ENCODE data around the gene NIFK. TPM values are rescaled to one million over a fixed set of nuclear protein-coding genes. Genes with fewer than 3 reads are reported as not detected.
"Not testable (repeated sequence)": the region's sequence is repeated elsewhere in the genome, so short reads cannot be mapped to it uniquely, and the experiment has no call there.

NIFK gene
- total and polyA plus RNA-seq, 3 experiments from 2014 or later: 54.4 to 169 (median 167) TPM

DNA sequence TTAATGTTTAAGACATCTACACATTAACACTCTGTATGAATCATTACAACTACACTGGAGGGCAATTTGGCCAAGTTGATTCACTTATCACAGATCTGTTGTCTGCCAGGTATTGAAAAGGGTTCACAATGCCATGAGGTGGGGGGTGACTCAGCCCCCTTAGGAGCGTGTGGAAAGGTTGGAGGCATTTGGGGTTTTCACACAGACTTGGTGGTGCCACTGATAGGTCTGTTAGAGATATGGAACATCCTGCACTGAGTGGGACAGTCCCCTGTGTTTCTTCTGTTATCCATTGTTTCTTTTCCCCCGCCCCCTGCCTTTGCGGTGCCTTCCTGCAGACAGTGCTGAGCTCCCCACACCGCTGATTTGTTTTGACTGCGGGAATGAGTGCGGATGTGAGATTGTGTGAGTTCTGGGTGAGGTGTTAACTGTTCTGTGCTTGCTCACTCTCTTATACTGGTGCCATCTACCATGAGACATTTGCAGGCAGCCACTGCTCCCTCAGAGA is 9.4 kb upstream of the NIFK start:
- no peaks in the 10 kb centered on the region for H3K9me3 Mint-ChIP-seq
- Histone ChIP-seq H3K4me1 (ENCODE audit: insufficient read depth, low read length) (no peaks in the 10 kb centered on the region), H3K27ac (ENCODE audit: low read depth, low read length) (no peak overlapping the region), H3K27me3 (ENCODE audit: insufficient read depth, low read length, poor library complexity, severe bottlenecking) (no peaks in the 10 kb centered on the region), H3K36me3 (ENCODE audit: insufficient read depth, low read length) (no peaks in the 10 kb centered on the region), H3K9me3 (ENCODE audit: low read length) (no peaks in the 10 kb centered on the region), H3K4me3 (ENCODE audit: low read length) (no peak overlapping the region)
- peak in 1 of 5 donors; percentile 49 for DNase-seq
- peaks cover 0 to 8% (median 3%) of the 10 kb centered on the region in 3 donors for H3K4me1 Mint-ChIP-seq
- H3K27ac Mint-ChIP-seq: peak overlapping the region in 6 of 8 donors; percentile 11 to 85 (median 71)
- peaks cover 2% of the 10 kb centered on the region in 2 donors for H3K27me3 Mint-ChIP-seq
- H3K36me3 Mint-ChIP-seq: no peaks in the 10 kb centered on the region
- ChIA-PET CTCF (no interaction called here), POLR2A (no interaction called here)
- peak overlapping the region in 2 of 7 donors; percentile 3 to 4 for H3K4me3 Mint-ChIP-seq

DNA sequence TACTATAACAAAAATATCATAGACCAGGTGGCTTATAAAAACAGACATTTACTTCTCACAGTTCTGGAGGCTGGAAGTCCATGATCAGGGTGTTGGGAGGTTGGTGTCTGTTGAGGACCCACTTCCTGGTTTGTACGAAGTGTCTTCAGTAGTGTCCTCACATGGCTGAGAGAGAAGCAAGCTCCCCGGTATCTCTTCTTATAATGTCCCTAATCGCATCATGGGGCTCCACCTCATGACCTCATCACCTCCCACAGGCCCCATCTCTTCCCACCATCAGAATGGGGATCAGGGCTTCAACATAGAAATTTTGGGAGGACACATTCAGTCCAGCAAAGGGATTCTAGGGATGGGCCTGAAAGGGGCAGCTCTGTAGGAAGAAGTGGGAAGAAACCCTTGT is 4.8 kb upstream of the NIFK start:
- Histone ChIP-seq H3K9me3 (ENCODE audit: low read length) (no peaks in the 10 kb centered on the region), H3K36me3 (ENCODE audit: insufficient read depth, low read length) (no peaks in the 10 kb centered on the region), H3K27ac (ENCODE audit: low read depth, low read length) (no peak overlapping the region), H3K4me3 (ENCODE audit: low read length) (no peak overlapping the region), H3K4me1 (ENCODE audit: insufficient read depth, low read length) (peaks cover 19% of the 10 kb centered on the region), H3K27me3 (ENCODE audit: insufficient read depth, low read length, poor library complexity, severe bottlenecking) (no peaks in the 10 kb centered on the region)
- no peak overlapping the region for H3K4me3 Mint-ChIP-seq
- ChIA-PET CTCF (interaction anchor here (1.5 kb wide), 1 partner anchor 10 kb away, joined by 3 read pairs; no protein-coding TSS in a partner anchor), POLR2A (no interaction called here)
- H3K36me3 Mint-ChIP-seq: peaks cover 0 to 3% (median 0%) of the 10 kb centered on the region in 3 donors
- peaks cover 13 to 26% (median 17%) of the 10 kb centered on the region in 3 donors for H3K4me1 Mint-ChIP-seq
- no peak overlapping the region for H3K27ac Mint-ChIP-seq
- H3K9me3 Mint-ChIP-seq: no peaks in the 10 kb centered on the region
- DNase-seq: no peak
- peaks cover 2 to 3% of the 10 kb centered on the region in 2 donors for H3K27me3 Mint-ChIP-seq

- CTCF ChIA-PET: interaction anchor here (1.5 kb wide), 1 partner anchor 11 kb away, joined by 3 read pairs; no protein-coding TSS in a partner anchor
- Mint-ChIP-seq H3K36me3 (peaks cover 0 to 7% (median 0%) of the 10 kb centered on the region in 3 donors), H3K9me3 (no peaks in the 10 kb centered on the region)
Measured at GRCh38 chr2:121740973-121741372, 4.3 kb upstream of the NIFK start.

DNA sequence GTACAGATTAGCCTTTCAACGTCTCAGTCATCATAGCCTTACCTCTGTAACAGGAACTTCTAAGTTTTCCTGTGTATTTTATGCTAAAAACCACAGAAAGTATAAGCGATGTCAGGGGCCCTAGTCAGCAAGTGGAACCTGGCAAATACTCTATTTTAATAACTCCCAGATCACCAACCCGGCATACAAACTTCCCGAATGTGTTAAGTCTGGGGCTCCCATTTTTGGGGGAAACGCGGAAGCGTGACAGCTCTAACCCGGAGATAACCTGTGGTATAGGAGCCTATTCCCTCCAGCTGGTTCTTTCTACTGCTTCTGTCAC is 574 bp downstream of the NIFK start:
- Mint-ChIP-seq H3K9me3 (no peaks in the 10 kb centered on the region), H3K36me3 (peaks cover 0 to 44% (median 10%) of the 10 kb centered on the region in 3 donors), H3K4me1 (peaks cover 33 to 54% (median 50%) of the 10 kb centered on the region in 3 donors), H3K27me3 (peaks cover 0 to 1% of the 10 kb centered on the region in 2 donors), H3K4me3 (peak overlapping the region; percentile 94 to 100 (median 98)), H3K27ac (peak overlapping the region; percentile 76 to 100 (median 96))
- Histone ChIP-seq H3K36me3 (ENCODE audit: insufficient read depth, low read length) (peaks cover 23% of the 10 kb centered on the region), H3K27ac (ENCODE audit: low read depth, low read length) (peak overlapping the region; percentile 92), H3K4me1 (ENCODE audit: insufficient read depth, low read length) (peaks cover 28% of the 10 kb centered on the region), H3K9me3 (ENCODE audit: low read length) (no peaks in the 10 kb centered on the region), H3K4me3 (ENCODE audit: low read length) (peak overlapping the region; percentile 97), H3K27me3 (ENCODE audit: insufficient read depth, low read length, poor library complexity, severe bottlenecking) (no peaks in the 10 kb centered on the region)
- POLR2A ChIA-PET: interaction anchor here (1.5 to 2.2 kb wide), 5 partner anchors 17 to 206 kb away, joined by 3 to 30 read pairs (median 8); partner anchors contain the start of genes CLASP1, RNU4ATAC and TSN
- DNase-seq: no peak
- CTCF ChIA-PET: interaction anchor here (1.3 to 2.2 kb wide), 5 partner anchors 15 to 206 kb away, joined by 4 to 12 read pairs (median 4); partner anchors contain the start of genes RNU4ATAC and TSN

More at GRCh38 chr2:121740973-121741372, 4.3 kb upstream of the NIFK start:
- Histone ChIP-seq H3K9me3 (ENCODE audit: low read length) (no peaks in the 10 kb centered on the region), H3K27ac (ENCODE audit: low read depth, low read length) (no peak overlapping the region), H3K4me1 (ENCODE audit: insufficient read depth, low read length) (peaks cover 19% of the 10 kb centered on the region), H3K4me3 (ENCODE audit: low read length) (no peak overlapping the region), H3K27me3 (ENCODE audit: insufficient read depth, low read length, poor library complexity, severe bottlenecking) (no peaks in the 10 kb centered on the region), H3K36me3 (ENCODE audit: insufficient read depth, low read length) (no peaks in the 10 kb centered on the region)
- no peak for DNase-seq
- Mint-ChIP-seq H3K4me3 (peak overlapping the region in 1 of 7 donors; percentile 61), H3K4me1 (peaks cover 14 to 22% (median 18%) of the 10 kb centered on the region in 3 donors), H3K27me3 (peaks cover 2 to 3% of the 10 kb centered on the region in 2 donors), H3K27ac (peak overlapping the region in 1 of 8 donors; percentile 59)
- POLR2A ChIA-PET: no interaction called here

GRCh38 chr2:121735518-121736074 is 1.1 kb downstream of the NIFK start:
- H3K27me3 ChIP-seq (ENCODE audit: insufficient read depth, low read length, poor library complexity, severe bottlenecking): no peaks in the 10 kb centered on the region
- peak overlapping the region; percentile 76 to 100 (median 96) for H3K27ac Mint-ChIP-seq
- peaks cover 33 to 57% (median 54%) of the 10 kb centered on the region in 3 donors for H3K4me1 Mint-ChIP-seq
- no peaks in the 10 kb centered on the region for H3K9me3 ChIP-seq (ENCODE audit: low read length)
- peak overlapping the region; percentile 97 for H3K4me3 ChIP-seq (ENCODE audit: low read length)
- H3K4me1 ChIP-seq (ENCODE audit: insufficient read depth, low read length): peaks cover 28% of the 10 kb centered on the region
- H3K27me3 Mint-ChIP-seq: peaks cover 0 to 1% of the 10 kb centered on the region in 2 donors
- ChIA-PET CTCF (interaction anchor here (0.9 to 2.2 kb wide), 4 partner anchors 16 to 205 kb away, joined by 3 to 12 read pairs (median 4); partner anchors contain the start of gene RNU4ATAC), POLR2A (interaction anchor here (1.5 to 2.2 kb wide), 5 partner anchors 17 to 205 kb away, joined by 3 to 30 read pairs (median 8); partner anchors contain the start of genes CLASP1, RNU4ATAC and TSN)
- H3K27ac ChIP-seq (ENCODE audit: low read depth, low read length): peak overlapping the region; percentile 92
- H3K4me3 Mint-ChIP-seq: peak overlapping the region; percentile 94 to 100 (median 98)
- H3K36me3 Mint-ChIP-seq: peaks cover 0 to 49% (median 13%) of the 10 kb centered on the region in 3 donors
- no peaks in the 10 kb centered on the region for H3K9me3 Mint-ChIP-seq
- peaks cover 28% of the 10 kb centered on the region for H3K36me3 ChIP-seq (ENCODE audit: insufficient read depth, low read length)
- DNase-seq: peak in 1 of 5 donors; percentile 8

DNA sequence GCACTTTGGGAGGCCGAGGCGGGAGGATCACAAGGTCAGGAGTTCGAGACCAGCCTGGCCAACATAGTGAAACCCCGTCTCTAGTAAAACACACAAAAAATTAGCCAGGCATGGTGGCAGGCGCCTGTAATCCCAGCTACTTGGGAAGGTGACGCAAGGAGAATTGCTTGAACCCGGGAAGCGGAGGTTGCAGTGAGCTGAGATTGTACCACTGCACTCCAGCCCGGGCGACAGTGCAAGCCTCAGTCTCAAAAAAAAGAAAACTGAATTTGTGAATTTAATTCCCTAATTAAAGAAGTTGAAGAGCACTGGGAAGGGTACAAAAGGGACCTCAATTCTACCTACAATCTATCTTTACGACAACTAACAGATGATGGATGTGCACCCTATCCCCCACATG is 2.1 kb downstream of the NIFK start:
- peaks cover 28% of the 10 kb centered on the region for H3K4me1 ChIP-seq (ENCODE audit: insufficient read depth, low read length)
- H3K36me3 ChIP-seq (ENCODE audit: insufficient read depth, low read length): peaks cover 34% of the 10 kb centered on the region
- H3K9me3 ChIP-seq (ENCODE audit: low read length); H3K27me3 Mint-ChIP-seq; H3K9me3 Mint-ChIP-seq; H3K27ac ChIP-seq (ENCODE audit: low read depth, low read length); H3K4me3 ChIP-seq (ENCODE audit: low read length); H3K27me3 ChIP-seq (ENCODE audit: insufficient read depth, low read length, poor library complexity, severe bottlenecking); DNase-seq: not testable (repeated sequence)
- ChIA-PET POLR2A (interaction anchor here (0.5 kb wide), 1 partner anchor 519 kb away, joined by 3 read pairs; no protein-coding TSS in a partner anchor), CTCF (interaction anchor here (1.3 kb wide), 1 partner anchor 24 kb away, joined by 3 read pairs; no protein-coding TSS in a partner anchor)
- Mint-ChIP-seq H3K27ac (peak overlapping the region in 4 of 8 donors; percentile 18 to 90 (median 78)), H3K36me3 (peaks cover 0 to 58% (median 15%) of the 10 kb centered on the region in 3 donors), H3K4me3 (peak overlapping the region in 2 of 7 donors; percentile 94 to 98), H3K4me1 (peaks cover 33 to 56% (median 54%) of the 10 kb centered on the region in 3 donors)

DNA sequence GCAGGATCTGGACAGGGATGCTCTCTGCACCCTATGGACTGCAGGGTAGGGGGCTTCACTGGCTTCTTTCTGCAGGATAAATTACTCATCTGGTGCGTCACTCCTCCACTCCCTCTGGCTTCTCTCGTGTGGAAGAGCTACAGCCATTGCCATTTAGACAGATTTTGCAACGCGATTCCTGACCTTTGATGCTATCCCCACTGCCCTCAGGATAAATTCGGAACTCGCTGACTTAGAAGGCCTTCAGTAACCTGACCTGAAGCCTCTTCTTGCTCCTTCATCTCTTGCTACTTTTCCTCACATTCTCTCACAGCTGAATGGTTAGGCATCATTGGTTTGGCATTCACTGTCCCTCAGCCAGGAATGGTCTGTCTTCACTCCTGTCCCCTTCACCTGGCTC is 5.3 kb downstream of the NIFK start:
- Mint-ChIP-seq H3K9me3 (no peaks in the 10 kb centered on the region), H3K36me3 (peaks cover 0 to 82% (median 26%) of the 10 kb centered on the region in 3 donors), H3K4me1 (peaks cover 23 to 42% (median 36%) of the 10 kb centered on the region in 3 donors), H3K4me3 (no peak overlapping the region), H3K27me3 (no peaks in the 10 kb centered on the region), H3K27ac (peak overlapping the region in 1 of 8 donors; percentile 60)
- Histone ChIP-seq H3K9me3 (ENCODE audit: low read length) (no peaks in the 10 kb centered on the region), H3K36me3 (ENCODE audit: insufficient read depth, low read length) (peaks cover 47% of the 10 kb centered on the region), H3K27me3 (ENCODE audit: insufficient read depth, low read length, poor library complexity, severe bottlenecking) (no peaks in the 10 kb centered on the region), H3K27ac (ENCODE audit: low read depth, low read length) (no peak overlapping the region), H3K4me3 (ENCODE audit: low read length) (no peak overlapping the region), H3K4me1 (ENCODE audit: insufficient read depth, low read length) (peaks cover 9% of the 10 kb centered on the region)
- no peak for DNase-seq
- POLR2A ChIA-PET: no interaction called here
- CTCF ChIA-PET: no interaction called here

- peak overlapping the region in 1 of 8 donors; percentile 32 for H3K27ac Mint-ChIP-seq
- Histone ChIP-seq H3K36me3 (ENCODE audit: insufficient read depth, low read length) (peaks cover 37% of the 10 kb centered on the region), H3K4me1 (ENCODE audit: insufficient read depth, low read length) (no peaks in the 10 kb centered on the region), H3K4me3 (ENCODE audit: low read length) (no peak overlapping the region), H3K27me3 (ENCODE audit: insufficient read depth, low read length, poor library complexity, severe bottlenecking) (no peaks in the 10 kb centered on the region), H3K9me3 (ENCODE audit: low read length) (no peaks in the 10 kb centered on the region), H3K27ac (ENCODE audit: low read depth, low read length) (no peak overlapping the region)
- ChIA-PET POLR2A (no interaction called here), CTCF (interaction anchor here (1.1 kb wide), 1 partner anchor 197 kb away, joined by 4 read pairs; the partner anchor contains the start of gene RNU4ATAC)
- H3K4me1 Mint-ChIP-seq: peaks cover 8 to 21% (median 14%) of the 10 kb centered on the region in 3 donors
- DNase-seq: no peak
- no peak overlapping the region for H3K4me3 Mint-ChIP-seq
- no peaks in the 10 kb centered on the region for H3K9me3 Mint-ChIP-seq
- no peaks in the 10 kb centered on the region for H3K27me3 Mint-ChIP-seq
- H3K36me3 Mint-ChIP-seq: peaks cover 0 to 64% (median 24%) of the 10 kb centered on the region in 3 donors
Measured at GRCh38 chr2:121727950-121728349, 8.7 kb downstream of the NIFK start.

Data from CD8-positive, alpha-beta memory T cell (primary cell).